Mesenchymal stem cell (in vitro differentiated cells and primary cell): ENCODE data around the gene ILRUN.
"Not testable (repeated sequence)": the region's sequence is repeated elsewhere in the genome, so short reads cannot be mapped to it uniquely, and the experiment has no call there.

Source experiments
- DNase-seq: peaks from one replicate; pipeline ENCODE4 v3.0.0-alpha.2; 2013
- H2AFZ ChIP-seq: one replicate; pipeline ENCODE4 v1.6.1; 2013; ENCODE audit warnings: low read depth, mild to moderate bottlenecking, control low read depth, inconsistent platforms, low read length, moderate library complexity
- H2AK5ac ChIP-seq: 2 replicates; pipeline ENCODE4 v1.6.1; 2013; ENCODE audit warnings: low read length, moderate library complexity, mild to moderate bottlenecking, inconsistent platforms; ENCODE audit not compliant: severe bottlenecking
- H2BK120ac ChIP-seq: one replicate; pipeline ENCODE4 v1.6.1; 2013; ENCODE audit warnings: low read depth, mild to moderate bottlenecking, inconsistent platforms, low read length, moderate library complexity
- H2BK12ac ChIP-seq, 2 experiments: one replicate each; pipeline ENCODE4 v1.6.1; 2013; ENCODE audit warnings: inconsistent platforms in 2 of 2, low read length in 2 of 2, mild to moderate bottlenecking in 2 of 2, moderate library complexity in 2 of 2, control low read depth in 1 of 2
- H2BK15ac ChIP-seq: one replicate; pipeline ENCODE4 v1.6.1; 2013; ENCODE audit warnings: mild to moderate bottlenecking, low read depth, inconsistent platforms; ENCODE audit not compliant: poor library complexity, severe bottlenecking
- H2BK5ac ChIP-seq: 2 replicates; pipeline ENCODE4 v1.6.1; 2013; ENCODE audit warnings: low read depth, mild to moderate bottlenecking, low read length, control low read depth, inconsistent platforms; ENCODE audit not compliant: poor library complexity, severe bottlenecking
- H3K14ac ChIP-seq, 2 experiments: one replicate each; pipeline ENCODE4 v1.6.1; 2013; ENCODE audit warnings: inconsistent platforms in 2 of 2, low read length in 2 of 2, control low read depth in 1 of 2, mild to moderate bottlenecking in 1 of 2, moderate library complexity in 1 of 2
- H3K18ac ChIP-seq, 2 experiments: one replicate each; pipeline ENCODE4 v1.6.1; 2013; ENCODE audit warnings: inconsistent platforms in 2 of 2, low read length in 2 of 2, control low read depth in 1 of 2, low read depth in 1 of 2, mild to moderate bottlenecking in 1 of 2
- H3K23ac ChIP-seq, 2 experiments: one replicate each; pipeline ENCODE4 v1.6.1; 2013; ENCODE audit warnings: inconsistent platforms in 2 of 2, low read length in 2 of 2, mild to moderate bottlenecking in 2 of 2, moderate library complexity in 2 of 2, control low read depth in 1 of 2
- H3K27ac ChIP-seq: 2 replicates; pipeline ENCODE4 v1.5.1; 2013; ENCODE audit warnings: mild to moderate bottlenecking, moderate library complexity, low read length, control low read depth, inconsistent platforms; ENCODE audit not compliant: poor library complexity, severe bottlenecking
- H3K27me3 ChIP-seq, 2 experiments: 2 replicates each; pipeline versions ENCODE4 v1.6.1 to v1.7.0; 2013; ENCODE audit warnings: low read length in 2 of 2, mild to moderate bottlenecking in 2 of 2, moderate library complexity in 2 of 2, control low read depth in 1 of 2, inconsistent platforms in 1 of 2; ENCODE audit not compliant: control insufficient read depth in 1 of 2, insufficient read depth in 1 of 2
- H3K36me3 ChIP-seq, 2 experiments: 2 replicates each; pipeline versions ENCODE4 v1.6.1 to v1.7.0; 2013; ENCODE audit warnings: low read length in 2 of 2, control low read depth in 1 of 2, inconsistent platforms in 1 of 2, low read depth in 1 of 2, mild to moderate bottlenecking in 1 of 2; ENCODE audit not compliant: insufficient read depth in 2 of 2, control insufficient read depth in 1 of 2
- H3K4ac ChIP-seq, 2 experiments: one replicate each; pipeline ENCODE4 v1.6.1; 2013; ENCODE audit warnings: inconsistent platforms in 2 of 2, low read length in 2 of 2, mild to moderate bottlenecking in 2 of 2, moderate library complexity in 2 of 2, control low read depth in 1 of 2, low read depth in 1 of 2
- H3K4me1 ChIP-seq: 2 replicates; pipeline ENCODE4 v1.6.1; 2013; ENCODE audit warnings: low read depth, low read length, control low read depth; ENCODE audit not compliant: control insufficient read depth, insufficient read depth
- H3K4me2 ChIP-seq: 2 replicates; pipeline ENCODE4 v1.6.1; 2013; ENCODE audit warnings: low read length, mild to moderate bottlenecking, inconsistent platforms; ENCODE audit not compliant: poor library complexity, severe bottlenecking
- H3K4me3 ChIP-seq, 2 experiments: 2 replicates each; pipeline versions ENCODE4 v1.5.1 to v1.7.0; 2013; ENCODE audit warnings: low read length in 2 of 2, mild to moderate bottlenecking in 2 of 2, control low read depth in 1 of 2, low read depth in 1 of 2; ENCODE audit not compliant: insufficient read depth in 1 of 2
- H3K79me1 ChIP-seq: replicated peaks from 2 replicates; pipeline ENCODE4 v1.6.1; 2013; ENCODE audit warnings: mild to moderate bottlenecking, control low read depth, low read length, inconsistent platforms; ENCODE audit not compliant: poor library complexity, severe bottlenecking
- H3K9ac ChIP-seq: 2 replicates; pipeline ENCODE4 v1.7.0; 2013; ENCODE audit warnings: mild to moderate bottlenecking, low read length, moderate library complexity
- H3K9me3 ChIP-seq: 2 replicates; pipeline ENCODE4 v1.7.0; 2013; ENCODE audit warnings: mild to moderate bottlenecking, low read length; ENCODE audit not compliant: control insufficient read depth
- H4K8ac ChIP-seq: one replicate; pipeline ENCODE4 v1.6.1; 2013; ENCODE audit warnings: inconsistent platforms, mild to moderate bottlenecking, low read length, moderate library complexity
- H4K91ac ChIP-seq: one replicate; pipeline ENCODE4 v1.6.1; 2013; ENCODE audit warnings: mild to moderate bottlenecking, low read length, inconsistent platforms
- WGBS: methylation state at CpG from one replicate; pipeline ENCODE4 v1.1.7; 2013; ENCODE audit warnings: mixed read lengths; 5-methylcytosine and 5-hydroxymethylcytosine counted together

The ILRUN gene

GRCh38 chr6:34679552-34680253, 16.9 kb downstream of the ILRUN start:
- H2BK12ac ChIP-seq, result no peak overlapping the region
- H3K23ac ChIP-seq, result no peak overlapping the region
- no peak overlapping the region for H2AK5ac ChIP-seq
- no peak overlapping the region for H3K9ac ChIP-seq
- H4K8ac ChIP-seq, result no peak overlapping the region
- no peak overlapping the region for H2BK15ac ChIP-seq
- no CpG with 5 or more reads among the region's 1 CpG for WGBS
- H4K91ac ChIP-seq, result no peak overlapping the region
- no peak overlapping the region for H2AFZ ChIP-seq
- no peak overlapping the region for H3K27ac ChIP-seq
- H3K27me3 ChIP-seq, result no peaks in the 10 kb centered on the region
- peaks cover 5% of the 10 kb centered on the region for H3K4me1 ChIP-seq
- no peak overlapping the region for H2BK5ac ChIP-seq
- no peak overlapping the region for H3K14ac ChIP-seq
- no peaks in the 10 kb centered on the region for H3K36me3 ChIP-seq
- no peak overlapping the region for H2BK120ac ChIP-seq
- no peak overlapping the region for H3K4me2 ChIP-seq
- peaks cover 15% of the 10 kb centered on the region for H3K79me1 ChIP-seq
- H3K9me3 ChIP-seq, result no peaks in the 10 kb centered on the region
- H3K4me3 ChIP-seq, result no peak overlapping the region
- H3K4ac ChIP-seq, result no peak overlapping the region
- H3K18ac ChIP-seq, result no peak overlapping the region
- DNase-seq, result peak; percentile 22

GRCh38 chr6:34676140-34676539, 20.4 kb downstream of the ILRUN start:
- H3K9ac ChIP-seq, result no peak overlapping the region
- H3K79me1 ChIP-seq, result peaks cover 22% of the 10 kb centered on the region
- DNase-seq, result no peak
- no peak overlapping the region for H2AK5ac ChIP-seq
- no peak overlapping the region for H3K4me2 ChIP-seq
- no peak overlapping the region for H3K4ac ChIP-seq
- no peak overlapping the region for H3K18ac ChIP-seq
- no peak overlapping the region for H3K27ac ChIP-seq
- H2BK15ac ChIP-seq, result no peak overlapping the region
- peaks cover 8% of the 10 kb centered on the region for H3K4me1 ChIP-seq
- no peak overlapping the region for H2BK5ac ChIP-seq
- no peak overlapping the region for H4K91ac ChIP-seq
- no peaks in the 10 kb centered on the region for H3K9me3 ChIP-seq
- no peaks in the 10 kb centered on the region for H3K27me3 ChIP-seq
- no peak overlapping the region for H2AFZ ChIP-seq
- no peak overlapping the region for H2BK120ac ChIP-seq
- H3K14ac ChIP-seq, result no peak overlapping the region
- H3K23ac ChIP-seq, result no peak overlapping the region
- no peak overlapping the region for H2BK12ac ChIP-seq
- H3K4me3 ChIP-seq, result no peak overlapping the region
- no peaks in the 10 kb centered on the region for H3K36me3 ChIP-seq
- H4K8ac ChIP-seq, result no peak overlapping the region

GRCh38 chr6:34674930-34675329, 21.6 kb downstream of the ILRUN start:
- H3K4me1 ChIP-seq, H3K14ac ChIP-seq, H3K23ac ChIP-seq, DNase-seq, H3K4ac ChIP-seq, H2BK12ac ChIP-seq, H2BK120ac ChIP-seq, H3K9me3 ChIP-seq, H3K18ac ChIP-seq, H3K36me3 ChIP-seq, H3K4me3 ChIP-seq, H3K27ac ChIP-seq, H2AK5ac ChIP-seq, H2AFZ ChIP-seq, H3K9ac ChIP-seq, H4K8ac ChIP-seq, H4K91ac ChIP-seq, H2BK15ac ChIP-seq, H2BK5ac ChIP-seq, H3K4me2 ChIP-seq, H3K27me3 ChIP-seq: not testable (repeated sequence)
- 96% methylated on average over 7 of the region's 9 CpGs for whole genome bisulfite sequencing
- peaks cover 26% of the 10 kb centered on the region for H3K79me1 ChIP-seq

- Histone ChIP-seq H3K4me1 (peaks cover 10% of the 10 kb centered on the region), H2BK12ac (no peak overlapping the region), H3K27me3 (no peaks in the 10 kb centered on the region), H3K4me3 (no peak overlapping the region), H3K9me3 (no peaks in the 10 kb centered on the region), H3K18ac (no peak overlapping the region), H2BK120ac (no peak overlapping the region), H2BK5ac (no peak overlapping the region), H3K79me1 (peaks cover 27% of the 10 kb centered on the region), H3K27ac (no peak overlapping the region), H4K8ac (no peak overlapping the region), H3K36me3 (no peaks in the 10 kb centered on the region), H4K91ac (no peak overlapping the region), H3K4ac (no peak overlapping the region), H3K4me2 (no peak overlapping the region), H3K23ac (no peak overlapping the region), H3K9ac (peak overlapping the region; percentile 17), H2AFZ (no peak overlapping the region), H3K14ac (no peak overlapping the region), H2BK15ac (no peak overlapping the region), H2AK5ac (no peak overlapping the region)
- WGBS, result 60% methylated on average over 1 of the region's 5 CpGs
- no peak for DNase-seq
Measured at GRCh38 chr6:34674268-34674639, 22.3 kb downstream of the ILRUN start.
